22Rv1 (cell line): ENCODE measurements around the gene RNF152.

ENCODE experiments used
- ZFX ChIP-seq: fragments of 450-650 bp; IDR thresholded peaks from 2 replicates; pipeline ENCODE4 v1.6.1; 2017; ENCODE audit warnings: antibody characterized with exemption, borderline replicate concordance
- TF ChIP-seq, protein P1 (sequence below): fragments of 450-650 bp; IDR thresholded peaks from 2 replicates; pipeline ENCODE4 v1.5.1; 2017; ENCODE audit warnings: mild to moderate bottlenecking

DNA sequence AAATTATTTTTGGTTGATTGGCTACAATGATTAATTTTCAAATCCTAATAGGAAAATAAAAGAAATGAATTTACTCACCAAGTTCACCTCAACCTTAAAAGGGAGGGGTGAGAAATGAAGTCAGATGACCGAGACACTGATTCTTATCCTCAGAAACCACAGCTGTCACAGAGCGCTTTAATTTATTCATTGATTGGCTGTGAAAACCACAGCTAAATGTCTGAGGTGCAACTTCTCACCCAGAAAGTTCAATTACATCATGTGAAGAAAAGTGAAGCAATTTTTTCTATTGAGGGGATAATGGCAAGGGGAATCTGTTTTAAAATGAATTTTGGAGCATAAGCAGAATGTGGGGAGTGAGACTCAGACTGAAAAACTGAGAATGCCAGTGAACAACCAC is 128.4 kb downstream of the RNF152 start:
- TF ChIP-seq, protein P1, sequence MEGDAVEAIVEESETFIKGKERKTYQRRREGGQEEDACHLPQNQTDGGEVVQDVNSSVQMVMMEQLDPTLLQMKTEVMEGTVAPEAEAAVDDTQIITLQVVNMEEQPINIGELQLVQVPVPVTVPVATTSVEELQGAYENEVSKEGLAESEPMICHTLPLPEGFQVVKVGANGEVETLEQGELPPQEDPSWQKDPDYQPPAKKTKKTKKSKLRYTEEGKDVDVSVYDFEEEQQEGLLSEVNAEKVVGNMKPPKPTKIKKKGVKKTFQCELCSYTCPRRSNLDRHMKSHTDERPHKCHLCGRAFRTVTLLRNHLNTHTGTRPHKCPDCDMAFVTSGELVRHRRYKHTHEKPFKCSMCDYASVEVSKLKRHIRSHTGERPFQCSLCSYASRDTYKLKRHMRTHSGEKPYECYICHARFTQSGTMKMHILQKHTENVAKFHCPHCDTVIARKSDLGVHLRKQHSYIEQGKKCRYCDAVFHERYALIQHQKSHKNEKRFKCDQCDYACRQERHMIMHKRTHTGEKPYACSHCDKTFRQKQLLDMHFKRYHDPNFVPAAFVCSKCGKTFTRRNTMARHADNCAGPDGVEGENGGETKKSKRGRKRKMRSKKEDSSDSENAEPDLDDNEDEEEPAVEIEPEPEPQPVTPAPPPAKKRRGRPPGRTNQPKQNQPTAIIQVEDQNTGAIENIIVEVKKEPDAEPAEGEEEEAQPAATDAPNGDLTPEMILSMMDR, result no peak
- TF ChIP-seq ZFX, result no peak
